ACHN (cell line): ENCODE results near the gene NPPA.

Source experiments
- DNase-seq: peaks from one replicate; pipeline ENCODE4 v3.0.0-alpha.2; 2015
- in situ Hi-C: cut with HindIII; loops from 2 replicates; pipeline ENCODE4 v1.10.0; 2017; ENCODE audit warnings: low sequenced_read_pairs, low pct_ligation_motif_present, low pct_unique_long_range_greater_than_20kb

Gene NPPA

DNA sequence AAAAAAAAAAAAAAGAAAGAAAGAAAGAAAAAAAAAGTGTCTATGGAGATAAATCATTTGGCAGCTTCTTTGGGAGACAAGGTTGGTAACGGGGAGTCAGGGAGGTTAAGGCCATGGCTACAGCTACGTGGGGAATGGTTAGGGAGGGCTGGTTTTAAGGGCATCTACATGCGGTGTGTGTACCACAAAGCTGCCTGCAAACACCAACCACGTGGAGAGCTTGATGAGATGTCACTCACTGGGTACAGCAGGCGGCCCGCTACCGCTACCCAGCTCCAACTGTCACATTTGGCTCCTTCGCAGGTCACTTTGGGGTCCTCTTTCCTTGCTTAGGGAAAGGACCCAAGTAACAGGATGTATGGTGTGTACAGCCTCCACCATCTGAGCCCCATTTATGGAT, 6.9 kb upstream of the NPPA start:
- DNase-seq: no peak

GRCh38 chr1:11851180-11851579, 3.6 kb upstream of the NPPA start:
- in situ Hi-C loops: no loop called here
- no peak for DNase-seq

More for the DNA sequence above, 6.9 kb upstream of the NPPA start:
- in situ Hi-C loops: no loop called here

DNA sequence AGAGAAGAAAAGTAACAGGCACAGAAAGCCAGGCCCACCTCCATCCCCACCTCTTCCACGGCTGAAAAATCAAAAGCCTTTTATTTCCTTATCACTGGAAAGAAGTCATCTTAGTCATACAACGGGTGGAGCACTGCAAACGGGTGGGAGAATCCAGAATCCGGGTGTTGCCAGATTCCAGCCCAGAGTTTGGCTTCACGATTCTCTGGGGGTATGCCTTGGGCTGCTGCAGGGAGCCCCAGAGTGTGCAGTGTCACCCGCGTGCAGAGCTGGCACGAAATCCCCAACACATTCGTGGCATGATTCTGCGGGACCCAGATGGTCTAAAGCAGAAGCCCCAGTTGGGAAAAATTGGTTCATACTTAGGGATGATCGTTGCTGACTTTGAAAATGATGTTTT, 2.6 kb upstream of the NPPA start:
- no peak for DNase-seq
- in situ Hi-C loops: no loop called here

GRCh38 chr1:11848373-11848700, 754 bp upstream of the NPPA start:
- DNase-seq: no peak
- in situ Hi-C loops: no loop called here

GRCh38 chr1:11845641-11846335, 1.8 kb downstream of the NPPA start:
- DNase-seq: peak; percentile 18
- in situ Hi-C loops: no loop called here

- in situ Hi-C loops: no loop called here
- no peak for DNase-seq
Measured at GRCh38 chr1:11842154-11843041, 5.2 kb downstream of the NPPA start.

DNA sequence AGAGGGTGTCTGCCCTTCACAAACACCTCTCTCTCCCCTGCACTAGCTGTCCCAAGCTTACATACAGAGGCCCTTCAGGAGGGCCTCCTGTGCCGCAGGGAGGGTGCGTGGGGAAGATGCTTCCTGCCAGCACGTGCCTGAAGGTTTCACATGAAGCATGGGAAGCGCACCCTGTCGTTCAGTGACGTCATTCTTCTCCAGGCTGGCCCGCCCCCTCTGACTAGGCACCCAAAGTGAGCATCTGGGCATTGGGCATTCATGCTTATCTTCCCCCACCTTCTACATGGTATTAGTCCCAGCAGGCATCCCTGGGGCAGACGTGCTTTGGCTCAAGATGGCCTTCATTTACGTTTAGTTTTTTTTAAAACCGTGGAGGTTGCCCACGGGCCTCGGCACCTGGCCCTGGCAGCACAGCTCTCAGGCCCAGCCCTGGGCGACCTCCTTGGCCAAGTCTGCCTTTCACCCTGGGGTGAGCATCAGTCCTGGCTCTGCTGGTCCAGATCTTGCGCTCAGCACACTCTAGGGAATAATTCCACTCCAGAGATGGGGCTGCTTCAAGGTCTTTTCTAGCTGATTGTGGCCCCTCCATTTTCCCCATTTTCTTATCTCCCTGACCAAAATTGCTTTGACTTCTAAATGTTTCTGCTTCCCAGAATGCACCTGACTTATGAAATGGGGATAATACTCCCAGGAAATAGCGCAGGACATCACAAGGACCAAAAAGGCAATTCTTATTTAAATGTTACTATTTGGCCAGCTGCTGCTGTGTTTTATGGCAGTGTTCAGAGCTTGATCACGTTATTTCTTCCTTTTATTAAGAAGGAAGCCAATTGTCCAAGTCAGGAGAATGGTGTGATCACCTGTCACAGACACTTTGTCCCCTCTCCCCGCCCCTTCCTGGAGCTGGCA, 6.1 kb downstream of the NPPA start:
- DNase-seq: no peak
- in situ Hi-C loops: no loop called here

- no peak for DNase-seq
- in situ Hi-C loops: no loop called here
Measured at GRCh38 chr1:11839727-11840705, 7.6 kb downstream of the NPPA start.

DNA sequence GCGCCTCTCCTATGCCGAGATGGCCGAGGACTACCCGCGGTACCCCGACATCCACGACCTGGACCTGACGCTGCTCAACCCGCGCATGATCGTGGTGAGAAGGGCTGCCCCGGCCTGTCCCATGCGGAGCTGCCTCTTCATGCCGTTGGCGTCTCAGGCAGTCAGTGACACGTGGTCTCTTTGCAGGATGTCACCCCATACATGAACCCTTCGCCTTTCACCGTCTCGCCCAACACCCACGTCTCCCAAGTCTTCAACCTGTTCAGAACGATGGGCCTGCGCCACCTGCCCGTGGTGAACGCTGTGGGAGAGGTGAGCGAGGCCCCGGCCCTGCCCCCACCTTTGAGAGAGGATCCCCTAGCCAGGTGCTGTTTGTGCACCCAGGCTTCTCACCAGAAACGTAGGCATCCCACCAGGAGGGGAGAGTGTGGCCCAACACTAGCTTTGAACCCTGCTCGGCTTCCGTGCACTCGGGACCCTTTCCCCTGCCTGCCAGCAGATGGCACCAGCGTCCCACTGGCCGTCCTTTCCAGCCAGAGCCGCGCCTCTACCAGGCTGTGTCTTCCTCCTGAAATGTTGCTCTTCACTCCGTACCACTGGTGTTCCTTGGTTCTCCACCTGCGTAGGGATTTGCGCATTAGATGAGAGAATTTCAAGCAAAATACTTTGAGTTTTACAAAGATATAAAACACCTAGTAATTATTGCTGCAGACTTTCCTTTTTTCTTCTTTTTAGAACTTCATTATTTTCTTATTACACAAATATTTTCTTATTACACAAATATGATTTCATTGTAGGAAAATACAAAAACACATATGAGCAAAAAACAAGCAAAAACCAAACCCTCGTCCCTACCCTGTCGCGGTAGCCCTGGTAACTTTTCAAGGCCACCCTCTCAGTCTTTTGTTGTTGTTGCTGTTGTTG, 9.0 kb downstream of the NPPA start:
- peak; percentile 48 for DNase-seq
- in situ Hi-C loops: no loop called here

DNA sequence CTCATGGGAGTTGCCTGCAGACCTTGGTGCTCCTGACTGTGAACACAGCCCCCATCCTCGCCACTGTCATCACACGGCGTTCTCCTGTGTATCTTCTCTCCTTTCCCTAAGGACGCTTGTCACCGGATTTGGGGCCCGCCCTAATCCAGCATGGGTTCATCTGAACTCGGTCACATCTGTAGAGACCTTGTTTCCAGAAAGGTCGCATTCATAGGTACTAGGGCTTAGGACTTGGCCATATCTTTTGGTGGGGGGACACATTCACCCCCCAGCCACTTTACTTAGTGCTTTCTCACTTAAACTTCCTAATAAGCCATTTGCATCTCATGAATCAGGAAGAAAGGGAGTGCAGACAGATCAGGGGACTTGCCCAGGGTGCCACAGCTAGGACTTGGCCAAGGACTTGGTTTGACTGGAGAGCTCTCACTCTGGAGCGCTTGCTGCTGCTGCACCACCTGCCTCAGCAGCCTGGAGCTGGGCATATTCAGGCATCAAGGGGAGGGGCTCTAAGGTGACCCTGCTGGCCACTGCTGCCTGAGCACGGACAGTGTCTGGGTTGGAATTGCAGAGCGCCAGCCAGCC, 9.7 kb downstream of the NPPA start:
- in situ Hi-C loops: no loop called here

GRCh38 chr1:11836955-11837766, 10.4 kb downstream of the NPPA start:
- in situ Hi-C loops: no loop called here
- no peak for DNase-seq

More for the DNA sequence above, 9.7 kb downstream of the NPPA start:
- DNase-seq: no peak

DNA sequence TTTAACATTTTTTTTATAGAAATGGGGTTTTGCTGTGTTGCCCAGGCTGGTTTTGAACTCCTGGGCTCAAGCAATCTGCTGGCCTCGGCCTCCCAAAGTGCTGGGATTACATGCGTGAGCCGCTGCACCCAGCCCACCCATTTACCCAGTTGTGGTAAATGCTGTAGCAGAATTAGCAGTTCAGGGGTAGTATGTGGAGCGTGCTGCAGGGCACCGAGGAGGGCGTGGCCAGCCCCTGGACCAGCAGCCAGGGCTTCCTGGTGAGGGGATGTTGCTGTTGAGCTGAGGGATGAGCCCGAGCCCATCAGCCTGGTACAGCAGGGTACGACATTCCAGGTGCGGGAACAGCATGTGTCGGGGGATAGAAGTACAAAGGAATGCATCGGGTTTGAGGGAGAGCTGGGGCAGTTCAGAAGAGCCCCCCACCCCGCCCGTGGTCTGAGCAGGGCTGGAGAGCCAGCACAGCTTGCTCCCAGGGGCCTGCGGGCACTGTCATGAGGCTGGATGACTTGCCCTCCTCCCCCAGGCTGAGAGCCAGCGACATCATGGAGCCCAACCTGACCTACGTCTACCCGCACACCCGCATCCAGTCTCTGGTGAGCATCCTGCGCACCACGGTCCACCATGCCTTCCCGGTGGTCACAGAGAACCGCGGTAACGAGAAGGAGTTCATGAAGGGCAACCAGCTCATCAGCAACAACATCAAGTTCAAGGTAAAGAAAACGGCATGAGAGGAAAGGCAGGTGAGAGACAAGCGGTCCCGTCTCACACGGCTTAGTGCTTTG, 11.9 kb downstream of the NPPA start:
- no peak for DNase-seq
- in situ Hi-C loops: no loop called here

GRCh38 chr1:11833900-11834299, 13.7 kb downstream of the NPPA start:
- in situ Hi-C loops: no loop called here
- DNase-seq: no peak

- in situ Hi-C loops: no loop called here
- DNase-seq: no peak
Measured at GRCh38 chr1:11833497-11833896, 14.1 kb downstream of the NPPA start.

GRCh38 chr1:11831945-11832725, 15.4 kb downstream of the NPPA start:
- in situ Hi-C loops: no loop called here
- no peak for DNase-seq
